Peyer's patch (tissue), 4 donors: Measurements from ENCODE around the gene ADGRG3.

Source experiments
- POLR2A ChIP-seq, 2 donors: fragments of 450-650 bp; IDR thresholded peaks; one replicate each; pipeline ENCODE4 v1.5.1; 2017; ENCODE audit warnings: antibody characterized with exemption in 2 of 2, mild to moderate bottlenecking in 2 of 2, moderate library complexity in 2 of 2
- TF ChIP-seq, protein P1 (sequence below), 6 experiments: fragments of 450-650 bp in 4 of 6; fragments of 200-600 bp in 2 of 6; sonication (generic) in 1 of 6; IDR thresholded peaks; one replicate each; pipeline ENCODE4 v1.5.1; 2017 to 2019; ENCODE audit warnings: antibody characterized with exemption in 6 of 6, mild to moderate bottlenecking in 3 of 6, moderate library complexity in 1 of 6

- TF ChIP-seq, protein P1, sequence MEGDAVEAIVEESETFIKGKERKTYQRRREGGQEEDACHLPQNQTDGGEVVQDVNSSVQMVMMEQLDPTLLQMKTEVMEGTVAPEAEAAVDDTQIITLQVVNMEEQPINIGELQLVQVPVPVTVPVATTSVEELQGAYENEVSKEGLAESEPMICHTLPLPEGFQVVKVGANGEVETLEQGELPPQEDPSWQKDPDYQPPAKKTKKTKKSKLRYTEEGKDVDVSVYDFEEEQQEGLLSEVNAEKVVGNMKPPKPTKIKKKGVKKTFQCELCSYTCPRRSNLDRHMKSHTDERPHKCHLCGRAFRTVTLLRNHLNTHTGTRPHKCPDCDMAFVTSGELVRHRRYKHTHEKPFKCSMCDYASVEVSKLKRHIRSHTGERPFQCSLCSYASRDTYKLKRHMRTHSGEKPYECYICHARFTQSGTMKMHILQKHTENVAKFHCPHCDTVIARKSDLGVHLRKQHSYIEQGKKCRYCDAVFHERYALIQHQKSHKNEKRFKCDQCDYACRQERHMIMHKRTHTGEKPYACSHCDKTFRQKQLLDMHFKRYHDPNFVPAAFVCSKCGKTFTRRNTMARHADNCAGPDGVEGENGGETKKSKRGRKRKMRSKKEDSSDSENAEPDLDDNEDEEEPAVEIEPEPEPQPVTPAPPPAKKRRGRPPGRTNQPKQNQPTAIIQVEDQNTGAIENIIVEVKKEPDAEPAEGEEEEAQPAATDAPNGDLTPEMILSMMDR (IDR thresholded peaks at IDR 0.05) = no peak
- TF ChIP-seq POLR2A (IDR thresholded peaks at IDR 0.05) = no peak
Measured at GRCh38 chr16:57657228-57657627, 10.9 kb upstream of the ADGRG3 start.
